H1 (cell line): Measurements from ENCODE around the gene NMT1. TPM values are rescaled to one million over a fixed set of nuclear protein-coding genes. Genes with fewer than 3 reads are reported as not detected.

ENCODE experiments used
- CTCF ChIA-PET: fragments of 300-600 bp; sonication (Branson Sonifier 250); formaldehyde crosslinking; loops from one replicate; lab custom pipeline; 2021; ENCODE audit not compliant: partially characterized antibody; lab: Charles Lee
- POLR2A ChIA-PET: fragments of 300-600 bp; sonication (Branson Sonifier 250); formaldehyde crosslinking; loops from one replicate; lab custom pipeline; 2021; ENCODE audit warnings: inconsistent platforms; ENCODE audit not compliant: partially characterized antibody; lab: Charles Lee
- DNase-seq, 2 experiments: peaks; one replicate each; pipeline versions ENCODE4 v3.0.0 to v3.0.0-alpha.2; 2010 to 2022; ENCODE audit warnings: low spot score in 2 of 2, low read depth in 1 of 2, mixed read lengths in 1 of 2
- FAIRE-seq: peaks from 2 replicates; lab custom pipeline; 2011; peaks lifted over from hg19 to GRCh38; lab: Jason Lieb, UNC
- H2AFZ ChIP-seq: 2 replicates; pipeline ENCODE4 v1.8.1; 2012; ENCODE audit warnings: low read length, inconsistent platforms
- H2AK5ac ChIP-seq: 2 replicates; pipeline ENCODE4 v1.6.1; 2013; ENCODE audit warnings: low read depth, low read length
- H2BK120ac ChIP-seq: replicated peaks from 2 replicates; pipeline ENCODE3; 2013; ENCODE audit warnings: low read depth, low read length, inconsistent platforms
- H2BK12ac ChIP-seq: 2 replicates; pipeline ENCODE4 v1.6.1; 2013; ENCODE audit warnings: low read depth, low read length
- H2BK15ac ChIP-seq: 2 replicates; pipeline ENCODE4 v1.6.1; 2013; ENCODE audit warnings: low read length
- H2BK20ac ChIP-seq: 2 replicates; pipeline ENCODE4 v1.6.1; 2013; ENCODE audit warnings: low read length
- H2BK5ac ChIP-seq: 2 replicates; pipeline ENCODE4 v1.6.1; 2013; ENCODE audit warnings: low read depth, low read length
- H3K14ac ChIP-seq: 2 replicates; pipeline ENCODE4 v1.6.1; 2013; ENCODE audit warnings: inconsistent platforms; ENCODE audit not compliant: insufficient read length
- H3K18ac ChIP-seq: 2 replicates; pipeline ENCODE4 v1.6.1; 2013; ENCODE audit warnings: low read length; ENCODE audit errors: extremely low read depth
- H3K23ac ChIP-seq: 2 replicates; pipeline ENCODE4 v1.6.1; 2013; ENCODE audit warnings: inconsistent platforms; ENCODE audit not compliant: insufficient read length
- H3K23me2 ChIP-seq: 2 replicates; pipeline ENCODE4 v1.6.1; 2013; ENCODE audit warnings: low read depth, low read length
- H3K27ac ChIP-seq: 2 replicates; pipeline ENCODE4 v1.6.1; 2011; ENCODE audit warnings: low read depth, low read length, inconsistent platforms
- H3K27me3 ChIP-seq, 4 experiments: replicated peaks in 1 of 4; 1 replicate in 1 of 4; 2 replicates in 3 of 4; pipeline versions ENCODE4 v1.6.1 to v1.8.1; 2011 to 2013; ENCODE audit warnings: low read length in 3 of 4, mild to moderate bottlenecking in 3 of 4, inconsistent platforms in 2 of 4, mixed read lengths in 2 of 4, moderate library complexity in 1 of 4; ENCODE audit not compliant: control insufficient read depth in 3 of 4, insufficient read depth in 3 of 4; ENCODE audit errors: extremely low read depth in 1 of 4
- H3K36me3 ChIP-seq, 4 experiments: 2 replicates each; pipeline versions ENCODE4 v1.6.1 to v1.8.1; 2011 to 2013; ENCODE audit warnings: mild to moderate bottlenecking in 4 of 4, low read length in 3 of 4, moderate library complexity in 2 of 4, control low read depth in 1 of 4, inconsistent platforms in 1 of 4; ENCODE audit not compliant: insufficient read depth in 4 of 4, control insufficient read depth in 2 of 4
- H3K4ac ChIP-seq: replicated peaks from 2 replicates; pipeline ENCODE3; 2013; ENCODE audit warnings: low read length, low read depth, mixed read lengths, inconsistent platforms; ENCODE audit not compliant: insufficient read length
- H3K4me1 ChIP-seq, 4 experiments: replicated peaks in 1 of 4; 1 replicate in 1 of 4; 2 replicates in 3 of 4; pipeline versions ENCODE4 v1.6.1 to v1.8.1; 2011 to 2013; ENCODE audit warnings: low read length in 3 of 4, inconsistent platforms in 2 of 4, mixed read lengths in 1 of 4; ENCODE audit not compliant: insufficient read depth in 4 of 4, control insufficient read depth in 3 of 4
- H3K4me2 ChIP-seq, 2 experiments: 2 replicates each; pipeline versions ENCODE4 v1.6.1 to v1.8.1; 2011 to 2013; ENCODE audit warnings: low read depth in 2 of 2, low read length in 2 of 2, control low read depth in 1 of 2, inconsistent platforms in 1 of 2, mild to moderate bottlenecking in 1 of 2; ENCODE audit not compliant: insufficient read depth in 1 of 2
- H3K4me3 ChIP-seq, 4 experiments: fragments of 200-600, 300-600 bp in 1 of 4; sonication (generic), shearing (Covaris generic), sonication (Bioruptor Twin) in 1 of 4; 2 replicates each; pipeline versions ENCODE4 v1.5.1 to v1.8.1; 2011 to 2016; ENCODE audit warnings: low read length in 4 of 4, low read depth in 3 of 4, control low read depth in 2 of 4, inconsistent platforms in 2 of 4, mild to moderate bottlenecking in 2 of 4, mixed read lengths in 1 of 4, moderate library complexity in 1 of 4; ENCODE audit not compliant: insufficient read depth in 2 of 4; ENCODE audit errors: extremely low read depth in 1 of 4
- H3K56ac ChIP-seq: replicated peaks from 2 replicates; pipeline ENCODE3; 2013; ENCODE audit warnings: low read depth, mild to moderate bottlenecking, mixed read lengths, low read length, inconsistent platforms; ENCODE audit not compliant: insufficient read length
- H3K79me1 ChIP-seq: 2 replicates; pipeline ENCODE4 v1.6.1; 2013; ENCODE audit warnings: low read depth, low read length, control low read depth
- H3K79me2 ChIP-seq, 2 experiments: 2 replicates each; pipeline versions ENCODE4 v1.6.1 to v1.8.1; 2012 to 2013; ENCODE audit warnings: low read length in 2 of 2, mild to moderate bottlenecking in 2 of 2, inconsistent platforms in 1 of 2; ENCODE audit not compliant: insufficient read depth in 2 of 2, control insufficient read depth in 1 of 2
- H3K9ac ChIP-seq, 4 experiments: replicated peaks in 1 of 4; 1 replicate in 1 of 4; 2 replicates in 3 of 4; pipeline versions ENCODE4 v1.6.1 to v1.8.1; 2011 to 2013; ENCODE audit warnings: low read depth in 3 of 4, low read length in 3 of 4, control low read depth in 2 of 4, mild to moderate bottlenecking in 2 of 4, moderate library complexity in 2 of 4, inconsistent platforms in 1 of 4; ENCODE audit errors: extremely low read depth in 1 of 4
- H3K9me3 ChIP-seq, 2 experiments: 2 replicates each; pipeline versions ENCODE4 v1.6.1 to v1.8.1; 2012 to 2013; ENCODE audit warnings: mild to moderate bottlenecking in 2 of 2, moderate library complexity in 2 of 2, control low read depth in 1 of 2, inconsistent platforms in 1 of 2, low read depth in 1 of 2, low read length in 1 of 2, mixed read lengths in 1 of 2; ENCODE audit not compliant: insufficient read depth in 2 of 2
- H4K20me1 ChIP-seq, 2 experiments: replicated peaks in 1 of 2; 2 replicates each; pipeline versions ENCODE3 to v1.8.1; 2011 to 2013; ENCODE audit warnings: inconsistent platforms in 2 of 2, low read length in 2 of 2, mild to moderate bottlenecking in 1 of 2; ENCODE audit not compliant: insufficient read depth in 2 of 2, control insufficient read depth in 1 of 2
- H4K5ac ChIP-seq: 2 replicates; pipeline ENCODE4 v1.6.1; 2013; ENCODE audit warnings: low read length, low read depth, mixed read lengths, inconsistent platforms; ENCODE audit not compliant: insufficient read length
- H4K8ac ChIP-seq: 2 replicates; pipeline ENCODE4 v1.8.0; 2013; ENCODE audit warnings: mild to moderate bottlenecking, moderate library complexity, low read length, inconsistent platforms; ENCODE audit not compliant: insufficient read depth; ENCODE audit errors: extremely low read depth
- H4K91ac ChIP-seq: replicated peaks from 2 replicates; pipeline ENCODE3; 2013; ENCODE audit warnings: low read length, mixed read lengths, inconsistent platforms; ENCODE audit not compliant: insufficient read length
- BRCA1 ChIP-seq: IDR thresholded peaks from 2 replicates; pipeline ENCODE4 v1.6.1; 2012; ENCODE audit warnings: low read depth, low read length, improper control_type of control experiment
- CEBPB ChIP-seq: IDR thresholded peaks from 2 replicates; pipeline ENCODE4 v1.6.1; 2012; ENCODE audit warnings: low read depth, low read length
- CREB1 ChIP-seq: IDR thresholded peaks from 2 replicates; pipeline ENCODE4 v1.6.1; 2012; ENCODE audit warnings: inconsistent platforms
- HDAC6 ChIP-seq: IDR thresholded peaks from one replicate; pipeline ENCODE4 v1.7.1; 2012; ENCODE audit warnings: low read depth, mild to moderate bottlenecking, inconsistent platforms, low read length, moderate library complexity
- PHF8 ChIP-seq: fragments of 200-600 bp; sonication (generic); conservative IDR thresholded peaks from 2 replicates; pipeline ENCODE4 v1.7.1; 2012; ENCODE audit warnings: low read depth, mild to moderate bottlenecking, inconsistent platforms, low read length, moderate library complexity
- POLR2AphosphoS5 ChIP-seq: IDR thresholded peaks from 2 replicates; pipeline ENCODE4 v1.6.1; 2011; ENCODE audit warnings: low read depth, low read length
- SP1 ChIP-seq: IDR thresholded peaks from 2 replicates; pipeline ENCODE4 v1.6.1; 2011; ENCODE audit warnings: low read depth, low read length
- SP2 ChIP-seq: IDR thresholded peaks from 2 replicates; pipeline ENCODE4 v1.6.1; 2012; ENCODE audit warnings: mild to moderate bottlenecking, low read length, inconsistent platforms
- WGBS, 2 experiments: shearing (Covaris generic) in 1 of 2; methylation state at CpG; one replicate each; pipeline versions ENCODE4 v1.1.6 to v1.1.7; 2013 to 2015; ENCODE audit warnings: low lambda C conversion rate in 2 of 2, mixed read lengths in 2 of 2, inconsistent platforms in 1 of 2, low coverage in 1 of 2, missing lambda C conversion rate in 1 of 2; ENCODE audit not compliant: insufficient replicate concordance in 2 of 2, insufficient coverage in 1 of 2, insufficient read length in 1 of 2; ENCODE audit errors: extremely low coverage in 1 of 2, missing lambda C conversion rate in 1 of 2; 5-methylcytosine and 5-hydroxymethylcytosine counted together
- polyA plus RNA-seq, 7 experiments: library from polyadenylated mRNA; depleted of rRNA in 3 of 7; stranded (reverse) in 5 of 7; unstranded in 2 of 7; fragments of >200 nt in 5 of 7; fragments of 200-250 nt in 2 of 7; gene quantifications; 1 replicate in 5 of 7; 2 replicates in 1 of 7; 4 replicates in 1 of 7; pipeline versions ENCODE4 v1.2.1 to v1.2.3, GENCODE V29; 2011 to 2013; ENCODE audit warnings: missing spikeins in 2 of 7, mixed read lengths in 2 of 7
- total RNA-seq: library from RNA; stranded (reverse); fragmentation: NEBNext Ultra II Directional; extraction: Animal tissue kit (Norgen Biotek cat#: 25700); gene quantifications from 2 replicates; pipeline ENCODE4 v1.2.1, GENCODE V29; 2021
- TF ChIP-seq, protein P1 (sequence below), 3 experiments: IDR thresholded peaks; 1 replicate in 2 of 3; 2 replicates in 1 of 3; pipeline versions ENCODE4 v1.5.1 to v1.6.1; 2011; ENCODE audit warnings: low read length in 3 of 3, mild to moderate bottlenecking in 3 of 3, inconsistent platforms in 2 of 3, low read depth in 1 of 3, moderate library complexity in 1 of 3; ENCODE audit not compliant: insufficient read depth in 1 of 3; ENCODE audit errors: control extremely low read depth in 1 of 3

The NMT1 gene
- total and polyA plus RNA-seq, 2 of the 8 experiments (the other 6 are each of a cell fraction or from before 2014, with no cell fraction given): 42.9 to 149 TPM

DNA sequence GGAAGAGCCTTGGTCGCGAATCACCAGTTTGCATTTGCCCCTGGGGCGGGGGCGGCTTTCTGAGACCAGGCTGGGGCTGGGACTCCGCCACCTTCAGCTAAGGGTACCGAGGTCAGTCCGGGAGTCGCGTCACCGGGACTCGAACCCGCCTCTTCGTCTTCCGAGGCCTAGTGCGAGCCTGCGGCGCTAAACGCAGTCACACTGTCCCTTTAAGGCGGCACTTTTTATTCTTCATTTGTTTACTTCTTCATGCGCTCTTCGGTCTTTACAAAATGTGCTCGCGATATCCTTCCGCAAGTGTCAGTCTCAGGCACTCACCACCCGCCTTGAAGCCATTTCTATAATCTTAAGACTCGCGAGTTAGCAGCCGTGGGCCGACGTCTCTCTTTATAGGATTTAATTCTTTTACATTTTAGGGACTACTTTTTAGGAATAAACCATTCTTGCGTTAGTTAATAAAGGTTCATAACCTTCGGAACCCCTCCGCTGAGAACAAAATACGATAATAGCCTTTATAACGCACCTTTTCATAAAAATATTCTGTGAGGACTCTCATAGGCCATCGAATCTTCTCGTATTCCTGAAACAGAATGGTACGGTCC, 86.6 kb downstream of the NMT1 start:
- no peak for FAIRE-seq
- H3K4me1 ChIP-seq: peaks cover 3 to 23% (median 19%) of the 10 kb centered on the region in 4 experiments
- no peak overlapping the region for H2BK20ac ChIP-seq
- peaks cover 3% of the 10 kb centered on the region; the same call in 1 of the 2 replicates for H3K79me1 ChIP-seq
- H3K23me2 ChIP-seq: peaks cover 22% of the 10 kb centered on the region
- no peak overlapping the region for H3K14ac ChIP-seq
- no peaks in the 10 kb centered on the region for H3K9me3 ChIP-seq
- H3K23ac ChIP-seq: no peak overlapping the region
- DNase-seq: peak in 1 of 2 experiments; percentile 89
- H2BK12ac ChIP-seq: peak overlapping the region; percentile 82; the same call in 1 of the 2 replicates
- H4K91ac ChIP-seq: peak overlapping the region; percentile 81
- peak overlapping the region; percentile 95 for H4K5ac ChIP-seq
- H2BK5ac ChIP-seq: peak overlapping the region; percentile 90
- H3K18ac ChIP-seq: peak overlapping the region; percentile 82; the same call in 1 of the 2 replicates
- no peaks in the 10 kb centered on the region for H3K36me3 ChIP-seq
- H3K27me3 ChIP-seq: no peaks in the 10 kb centered on the region
- peaks cover 5 to 10% of the 10 kb centered on the region in 2 experiments for H4K20me1 ChIP-seq
- H3K9ac ChIP-seq: peak overlapping the region; percentile 88 to 96 (median 94)
- peak overlapping the region; percentile 68 to 70 for H3K4me2 ChIP-seq
- H2AK5ac ChIP-seq: no peak overlapping the region
- ChIA-PET POLR2A (interaction anchor here (0.7 to 20.3 kb wide), 44 partner anchors 15 to 278 kb away, joined by 3 to 1076 read pairs (median 4); partner anchors contain the start of genes ACBD4, FMNL1, HEXIM2 and PLCD3), CTCF (interaction anchor here (0.7 to 9.4 kb wide), 11 partner anchors 14 to 136 kb away, joined by 3 to 187 read pairs (median 12); partner anchors contain the start of genes FMNL1 and HEXIM2)
- peak overlapping the region; percentile 99 for H3K27ac ChIP-seq
- H3K4ac ChIP-seq: no peak overlapping the region
- H2BK120ac ChIP-seq: peak overlapping the region; percentile 71
- peak overlapping the region; percentile 68 to 93 (median 74) for H3K4me3 ChIP-seq
- H3K56ac ChIP-seq: peak overlapping the region; percentile 77
- H4K8ac ChIP-seq: peak overlapping the region; percentile 69; the same call in 1 of the 2 replicates
- peak overlapping the region; percentile 27; the same call in 1 of the 2 replicates for H2AFZ ChIP-seq
- H2BK15ac ChIP-seq: peak overlapping the region; percentile 18; the same call in 1 of the 2 replicates
- peaks cover 0 to 26% of the 10 kb centered on the region in 2 experiments; a peak in 2 of 4 replicates for H3K79me2 ChIP-seq
- WGBS, 2 experiments: 2% methylated on average over 38 of the region's 38 CpGs; no CpG with 5 or more reads in 1 of the 2 experiments
- TF ChIP-seq POLR2AphosphoS5 (no peak; the same call in 1 of the 2 replicates), BRCA1 (peak; percentile 43; the same call in 1 of the 2 replicates), HDAC6 (no peak), PHF8 (no peak; the same call in 1 of the 2 replicates), SP1 (peak; percentile 74; the same call in 1 of the 2 replicates), CEBPB (no peak), SP2 (no peak; the same call in 1 of the 2 replicates), CREB1 (peak; percentile 45; the same call in 1 of the 2 replicates)
- TF ChIP-seq, protein P1, sequence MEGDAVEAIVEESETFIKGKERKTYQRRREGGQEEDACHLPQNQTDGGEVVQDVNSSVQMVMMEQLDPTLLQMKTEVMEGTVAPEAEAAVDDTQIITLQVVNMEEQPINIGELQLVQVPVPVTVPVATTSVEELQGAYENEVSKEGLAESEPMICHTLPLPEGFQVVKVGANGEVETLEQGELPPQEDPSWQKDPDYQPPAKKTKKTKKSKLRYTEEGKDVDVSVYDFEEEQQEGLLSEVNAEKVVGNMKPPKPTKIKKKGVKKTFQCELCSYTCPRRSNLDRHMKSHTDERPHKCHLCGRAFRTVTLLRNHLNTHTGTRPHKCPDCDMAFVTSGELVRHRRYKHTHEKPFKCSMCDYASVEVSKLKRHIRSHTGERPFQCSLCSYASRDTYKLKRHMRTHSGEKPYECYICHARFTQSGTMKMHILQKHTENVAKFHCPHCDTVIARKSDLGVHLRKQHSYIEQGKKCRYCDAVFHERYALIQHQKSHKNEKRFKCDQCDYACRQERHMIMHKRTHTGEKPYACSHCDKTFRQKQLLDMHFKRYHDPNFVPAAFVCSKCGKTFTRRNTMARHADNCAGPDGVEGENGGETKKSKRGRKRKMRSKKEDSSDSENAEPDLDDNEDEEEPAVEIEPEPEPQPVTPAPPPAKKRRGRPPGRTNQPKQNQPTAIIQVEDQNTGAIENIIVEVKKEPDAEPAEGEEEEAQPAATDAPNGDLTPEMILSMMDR (IDR thresholded peaks at IDR 0.05; ENCODE audit: control extremely low read depth in 1 of 3, insufficient read depth in 1 of 3, low read depth in 1 of 3, low read length in 3 of 3): no peak
